ENCODE measurements around the gene NTN3.

NTN3 gene

DNA sequence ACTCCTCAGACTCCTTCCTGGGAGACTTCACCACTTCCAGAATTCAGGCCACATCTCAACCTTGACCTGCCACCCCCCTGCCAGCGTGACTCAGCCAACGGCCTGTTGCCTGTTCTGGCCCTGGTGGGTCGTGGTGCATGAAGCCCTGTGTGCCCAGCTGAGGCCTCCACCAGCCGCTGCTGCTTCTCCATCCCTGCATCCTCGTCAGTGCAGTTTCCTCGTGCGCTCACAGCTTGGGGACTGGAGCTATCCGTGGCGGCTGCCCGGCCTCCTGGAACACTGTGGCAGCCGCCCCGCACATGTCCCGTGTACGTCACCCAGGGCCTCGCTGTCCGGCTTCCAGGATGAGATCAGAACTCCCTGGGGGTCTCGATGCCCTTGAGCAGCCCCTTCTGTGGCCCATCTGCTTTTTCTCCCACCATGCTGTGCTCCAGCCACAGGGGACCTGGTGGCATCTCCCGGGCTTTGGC lies 19.2 kb upstream of the NTN3 start:
- Histone ChIP-seq H3K27me3 (ENCODE audit: low read depth) (no peaks in the 10 kb centered on the region), H3K9me3 (no peaks in the 10 kb centered on the region), H3K4me1 (no peaks in the 10 kb centered on the region), H3K36me3 (replicated peaks) (peaks cover 91% of the 10 kb centered on the region), H3K4me3 (no peak overlapping the region)
- in situ Hi-C loops (cut with MboI; ENCODE audit: low sequenced_read_pairs) = no loop called here
- DNase-seq (ENCODE audit: low spot score in 2 of 2) = no peak

DNA sequence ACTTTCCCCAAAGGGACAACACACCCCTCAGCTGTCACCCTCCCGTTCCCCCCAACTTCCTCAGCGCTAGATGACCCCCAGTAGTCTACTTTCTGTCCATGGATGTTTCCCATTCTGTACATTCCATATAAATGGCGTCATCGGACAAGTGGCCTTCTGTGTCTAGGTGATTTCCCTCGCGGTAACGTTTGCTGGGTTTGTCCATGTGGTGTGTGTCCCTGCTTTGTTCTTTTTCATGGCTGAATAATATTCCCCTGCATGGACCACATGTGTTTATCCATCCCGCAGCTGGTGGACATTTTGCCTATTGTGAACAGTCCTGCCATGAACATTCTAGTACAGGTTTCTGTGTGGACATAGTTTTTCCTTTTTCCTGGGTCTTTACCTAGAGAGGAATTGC lies 18.4 kb upstream of the NTN3 start:
- Histone ChIP-seq H3K9me3 (no peaks in the 10 kb centered on the region), H3K4me1 (no peaks in the 10 kb centered on the region), H3K36me3 (replicated peaks) (peaks cover 93% of the 10 kb centered on the region), H3K27me3 (ENCODE audit: low read depth) (no peaks in the 10 kb centered on the region), H3K4me3 (no peak overlapping the region)
- in situ Hi-C loops (cut with MboI; ENCODE audit: low sequenced_read_pairs) = no loop called here
- no peak for DNase-seq (ENCODE audit: low spot score in 2 of 2)

DNA sequence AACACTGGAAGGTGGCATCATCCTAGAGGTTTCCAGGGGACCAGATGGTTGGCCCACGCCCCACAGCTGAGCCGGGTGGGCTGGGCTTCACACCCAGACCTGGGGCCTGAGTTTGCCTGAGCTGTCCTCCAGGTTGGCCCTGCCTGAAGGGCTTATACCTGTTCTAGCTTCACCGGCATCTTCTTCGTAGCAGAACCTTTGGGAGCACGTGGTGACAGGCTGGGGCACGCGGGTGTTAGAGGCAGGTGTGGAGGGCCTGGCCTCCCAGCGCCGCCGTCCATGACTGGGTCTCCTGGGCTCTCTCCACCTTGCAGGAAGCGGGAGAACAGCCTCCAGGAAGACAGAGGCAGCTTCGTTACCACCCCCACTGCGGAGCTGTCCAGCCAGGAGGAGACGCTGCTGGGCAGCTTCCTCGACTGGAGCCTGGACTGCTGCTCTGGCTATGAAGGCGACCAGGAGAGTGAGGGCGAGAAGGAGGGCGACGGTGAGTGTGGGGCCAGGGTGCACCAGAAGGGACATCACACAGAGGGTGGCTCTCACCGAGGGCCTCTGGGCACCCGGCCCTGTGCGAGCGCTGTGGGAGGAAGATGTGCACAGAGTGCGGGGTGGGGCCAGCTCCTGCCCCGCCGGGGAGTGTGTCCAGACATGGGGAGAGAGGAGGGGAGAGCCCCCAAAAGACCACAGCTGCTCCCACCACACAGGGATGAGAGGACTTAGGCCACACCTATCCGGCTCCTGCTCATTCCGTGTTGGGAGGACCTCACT lies 15.8 kb upstream of the NTN3 start:
- peaks cover 6% of the 10 kb centered on the region for H3K4me1 ChIP-seq
- H3K36me3 ChIP-seq (replicated peaks) = peaks cover 78% of the 10 kb centered on the region
- H3K4me3 ChIP-seq = no peak overlapping the region

DNA sequence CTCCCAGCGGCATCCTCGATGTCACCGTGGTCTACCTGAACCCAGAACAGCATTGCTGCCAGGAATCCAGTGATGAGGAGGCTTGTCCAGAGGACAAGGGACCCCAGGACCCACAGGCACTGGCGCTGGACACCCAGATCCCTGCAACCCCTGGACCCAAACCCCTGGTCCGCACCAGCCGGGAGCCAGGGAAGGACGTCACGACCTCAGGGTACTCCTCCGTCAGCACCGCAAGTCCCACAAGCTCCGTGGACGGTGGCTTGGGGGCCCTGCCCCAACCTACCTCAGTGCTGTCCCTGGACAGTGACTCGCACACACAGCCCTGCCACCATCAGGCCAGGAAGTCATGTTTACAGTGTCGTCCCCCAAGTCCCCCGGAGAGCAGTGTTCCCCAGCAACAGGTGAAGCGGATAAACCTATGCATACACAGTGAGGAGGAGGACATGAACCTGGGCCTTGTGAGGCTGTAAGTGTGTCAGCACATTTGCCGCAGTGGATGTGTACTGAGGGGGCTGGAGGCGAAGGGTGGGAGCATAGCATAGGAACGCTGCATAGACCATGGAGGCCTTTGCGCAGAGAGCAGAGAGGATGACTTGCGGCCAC lies 14.4 kb upstream of the NTN3 start:
- Histone ChIP-seq H3K27me3 (ENCODE audit: low read depth) (no peaks in the 10 kb centered on the region), H3K4me3 (no peak overlapping the region), H3K36me3 (replicated peaks) (peaks cover 73% of the 10 kb centered on the region), H3K9me3 (no peaks in the 10 kb centered on the region), H3K4me1 (peaks cover 17% of the 10 kb centered on the region)
- in situ Hi-C loops (cut with MboI; ENCODE audit: low sequenced_read_pairs) = no loop called here
- no peak for DNase-seq (ENCODE audit: low spot score in 2 of 2)

More for the DNA sequence above, 15.8 kb upstream of the NTN3 start:
- no peaks in the 10 kb centered on the region for H3K9me3 ChIP-seq
- no peak for DNase-seq (ENCODE audit: low spot score in 2 of 2)
- no peaks in the 10 kb centered on the region for H3K27me3 ChIP-seq (ENCODE audit: low read depth)
- in situ Hi-C loops (cut with MboI; ENCODE audit: low sequenced_read_pairs) = no loop called here

GRCh38 chr16:2457267-2457666 lies 13.8 kb upstream of the NTN3 start:
- DNase-seq (ENCODE audit: low spot score in 2 of 2) = no peak
- Histone ChIP-seq H3K36me3 (replicated peaks) (peaks cover 73% of the 10 kb centered on the region), H3K9me3 (no peaks in the 10 kb centered on the region), H3K4me1 (peaks cover 17% of the 10 kb centered on the region), H3K4me3 (no peak overlapping the region), H3K27me3 (ENCODE audit: low read depth) (no peaks in the 10 kb centered on the region)
- in situ Hi-C loops (cut with MboI; ENCODE audit: low sequenced_read_pairs) = no loop called here

DNA sequence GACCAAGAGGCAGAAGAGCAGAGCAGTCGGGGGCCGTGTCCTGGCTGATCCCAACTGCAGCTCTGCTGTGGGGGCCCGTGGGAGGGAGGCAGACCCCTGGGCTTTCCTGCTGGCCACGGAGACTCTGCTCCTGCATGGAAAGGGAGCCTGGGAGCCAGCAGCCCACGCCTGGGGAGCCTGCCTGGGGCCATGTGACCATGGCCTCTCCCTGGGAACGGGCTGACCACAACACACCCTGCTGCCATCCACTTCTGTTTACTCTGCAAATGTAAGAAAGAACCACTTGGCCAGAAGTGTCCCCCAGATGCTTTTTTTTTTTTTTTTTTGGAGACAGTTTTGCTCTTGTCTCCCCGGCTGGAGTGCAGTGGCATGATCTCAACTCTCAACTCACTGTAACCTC lies 13.2 kb upstream of the NTN3 start:
- Histone ChIP-seq H3K4me1 (peaks cover 17% of the 10 kb centered on the region), H3K4me3 (no peak overlapping the region), H3K36me3 (replicated peaks) (peaks cover 73% of the 10 kb centered on the region), H3K9me3 (no peaks in the 10 kb centered on the region), H3K27me3 (ENCODE audit: low read depth) (no peaks in the 10 kb centered on the region)
- no peak for DNase-seq (ENCODE audit: low spot score in 2 of 2)
- in situ Hi-C loops (cut with MboI; ENCODE audit: low sequenced_read_pairs) = no loop called here

GRCh38 chr16:2458887-2459646 lies 12.0 kb upstream of the NTN3 start:
- Histone ChIP-seq H3K36me3 (replicated peaks) (peaks cover 69% of the 10 kb centered on the region), H3K4me3 (peak overlapping the region; percentile 58), H3K27me3 (ENCODE audit: low read depth) (no peaks in the 10 kb centered on the region), H3K9me3 (no peaks in the 10 kb centered on the region), H3K4me1 (peaks cover 17% of the 10 kb centered on the region)
- in situ Hi-C loops (cut with MboI; ENCODE audit: low sequenced_read_pairs) = no loop called here
- DNase-seq (ENCODE audit: low spot score in 2 of 2) = peak in 1 of 2 experiments; percentile 39

- H3K9me3 ChIP-seq = no peaks in the 10 kb centered on the region
- peaks cover 63% of the 10 kb centered on the region for H3K36me3 ChIP-seq (replicated peaks)
- DNase-seq (ENCODE audit: low spot score in 2 of 2) = peak; percentile 96 to 100
- peak within 1 kb of the TSS; percentile 58 for H3K4me3 ChIP-seq
- peaks cover 17% of the 10 kb centered on the region for H3K4me1 ChIP-seq
- H3K27me3 ChIP-seq (ENCODE audit: low read depth) = no peaks in the 10 kb centered on the region
- in situ Hi-C loops (cut with MboI; ENCODE audit: low sequenced_read_pairs) = no loop called here
Observed at GRCh38 chr16:2459647-2460390, 11.3 kb upstream of the NTN3 start, which contains the start of gene TEDC2. Gene TEDC2, plus strand, starts transcription at chr16:2460109. Its CDS starts 36 bp downstream, at chr16:2460145.

- Histone ChIP-seq H3K4me1 (peaks cover 17% of the 10 kb centered on the region), H3K9me3 (no peaks in the 10 kb centered on the region), H3K4me3 (peak overlapping the region; percentile 58), H3K36me3 (replicated peaks) (peaks cover 58% of the 10 kb centered on the region), H3K27me3 (ENCODE audit: low read depth) (no peaks in the 10 kb centered on the region)
- no peak for DNase-seq (ENCODE audit: low spot score in 2 of 2)
- in situ Hi-C loops (cut with MboI; ENCODE audit: low sequenced_read_pairs) = no loop called here
Observed at GRCh38 chr16:2460391-2460713, 10.7 kb upstream of the NTN3 start.

DNA sequence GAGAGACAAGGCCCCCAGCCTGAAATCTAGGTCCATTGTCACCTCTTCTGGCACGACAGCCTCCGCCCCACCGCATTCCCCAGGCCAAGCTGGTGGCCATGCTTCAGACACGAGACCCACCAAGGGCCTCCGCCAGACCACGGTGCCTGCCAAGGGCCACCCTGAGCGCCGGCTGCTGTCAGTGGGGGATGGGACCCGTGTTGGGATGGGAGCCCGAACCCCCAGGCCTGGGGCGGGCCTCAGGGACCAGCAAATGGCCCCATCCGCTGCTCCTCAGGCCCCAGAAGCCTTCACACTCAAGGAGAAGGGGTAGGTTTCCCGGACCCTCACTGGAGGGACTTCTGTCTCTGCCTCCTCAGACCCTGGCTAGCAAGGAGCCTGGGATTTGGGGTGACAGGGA lies 10.2 kb upstream of the NTN3 start:
- peaks cover 17% of the 10 kb centered on the region for H3K4me1 ChIP-seq
- peak overlapping the region; percentile 58 for H3K4me3 ChIP-seq
- no peak for DNase-seq (ENCODE audit: low spot score in 2 of 2)

GRCh38 chr16:2462031-2462866 lies 8.8 kb upstream of the NTN3 start:
- Histone ChIP-seq H3K27me3 (ENCODE audit: low read depth) (no peaks in the 10 kb centered on the region), H3K4me3 (no peak overlapping the region), H3K36me3 (replicated peaks) (peaks cover 39% of the 10 kb centered on the region), H3K9me3 (no peaks in the 10 kb centered on the region), H3K4me1 (peaks cover 17% of the 10 kb centered on the region)
- in situ Hi-C loops (cut with MboI; ENCODE audit: low sequenced_read_pairs) = no loop called here
- no peak for DNase-seq (ENCODE audit: low spot score in 2 of 2)

More for the DNA sequence above, 10.2 kb upstream of the NTN3 start:
- in situ Hi-C loops (cut with MboI; ENCODE audit: low sequenced_read_pairs) = no loop called here
- Histone ChIP-seq H3K27me3 (ENCODE audit: low read depth) (no peaks in the 10 kb centered on the region), H3K36me3 (replicated peaks) (peaks cover 52% of the 10 kb centered on the region), H3K9me3 (no peaks in the 10 kb centered on the region)

- no peak for DNase-seq (ENCODE audit: low spot score in 2 of 2)
- Histone ChIP-seq H3K9me3 (no peaks in the 10 kb centered on the region), H3K4me1 (peaks cover 29% of the 10 kb centered on the region), H3K4me3 (no peak overlapping the region), H3K36me3 (replicated peaks) (peaks cover 27% of the 10 kb centered on the region), H3K27me3 (ENCODE audit: low read depth) (no peaks in the 10 kb centered on the region)
- in situ Hi-C loops (cut with MboI; ENCODE audit: low sequenced_read_pairs) = no loop called here
Observed at GRCh38 chr16:2464333-2464732, 6.8 kb upstream of the NTN3 start.
